SW480 (cell line): ENCODE measurements around the gene HMGA1.
"Not testable (repeated sequence)": the region's sequence is repeated elsewhere in the genome, so short reads cannot be mapped to it uniquely, and the experiment has no call there.

Source experiments
- DNase-seq: peaks from one replicate; pipeline ENCODE4 v3.0.0-alpha.2; 2016; ENCODE audit warnings: low spot score

The HMGA1 gene

GRCh38 chr6:34240329-34241248 is 3.9 kb downstream of the HMGA1 start:
- no peak for DNase-seq

DNA sequence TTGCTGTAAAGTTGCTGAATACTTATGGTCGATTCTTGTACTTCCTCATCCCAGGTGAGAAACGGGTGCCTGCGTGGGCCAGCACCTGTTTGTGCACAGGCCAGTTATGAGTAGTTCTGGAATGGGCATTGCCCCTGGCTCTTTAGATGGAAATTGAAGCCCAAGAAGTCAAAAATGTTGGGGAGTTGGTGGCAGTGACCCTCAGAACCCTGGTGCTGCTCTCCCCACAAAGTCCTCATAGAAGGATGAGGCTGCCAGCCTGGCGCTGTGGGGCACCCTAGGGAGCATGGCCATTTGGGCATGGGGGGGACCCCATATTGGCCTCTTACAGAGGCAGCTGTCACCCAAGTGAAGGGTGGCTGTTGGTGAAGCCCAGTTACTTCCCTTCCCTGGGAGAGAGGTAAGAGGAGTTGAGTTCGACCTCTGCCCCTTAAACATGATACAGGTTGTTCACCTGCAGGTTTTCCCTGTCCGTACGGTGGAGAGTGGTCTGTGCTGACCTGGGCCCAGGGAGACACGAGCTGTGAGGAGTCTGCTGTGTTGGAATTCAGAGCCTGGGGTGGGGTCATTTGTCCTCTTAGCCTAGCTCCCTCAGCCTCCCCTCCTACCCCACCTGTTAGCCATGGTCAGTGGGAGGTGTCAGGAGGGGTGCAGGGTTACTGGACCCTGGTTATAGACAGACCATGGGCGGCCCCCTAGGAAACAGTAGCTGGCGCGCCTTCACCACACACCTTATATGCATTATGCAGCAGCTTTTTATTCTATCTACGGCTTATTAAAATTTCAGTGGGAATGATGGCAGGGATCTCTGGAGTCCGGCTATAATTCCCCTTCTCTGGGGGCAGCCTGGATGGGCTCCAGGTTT is 4.9 kb downstream of the HMGA1 start:
- DNase-seq: no peak

- DNase-seq: peak; percentile 26
Observed at GRCh38 chr6:34242252-34243130, 5.8 kb downstream of the HMGA1 start.

DNA sequence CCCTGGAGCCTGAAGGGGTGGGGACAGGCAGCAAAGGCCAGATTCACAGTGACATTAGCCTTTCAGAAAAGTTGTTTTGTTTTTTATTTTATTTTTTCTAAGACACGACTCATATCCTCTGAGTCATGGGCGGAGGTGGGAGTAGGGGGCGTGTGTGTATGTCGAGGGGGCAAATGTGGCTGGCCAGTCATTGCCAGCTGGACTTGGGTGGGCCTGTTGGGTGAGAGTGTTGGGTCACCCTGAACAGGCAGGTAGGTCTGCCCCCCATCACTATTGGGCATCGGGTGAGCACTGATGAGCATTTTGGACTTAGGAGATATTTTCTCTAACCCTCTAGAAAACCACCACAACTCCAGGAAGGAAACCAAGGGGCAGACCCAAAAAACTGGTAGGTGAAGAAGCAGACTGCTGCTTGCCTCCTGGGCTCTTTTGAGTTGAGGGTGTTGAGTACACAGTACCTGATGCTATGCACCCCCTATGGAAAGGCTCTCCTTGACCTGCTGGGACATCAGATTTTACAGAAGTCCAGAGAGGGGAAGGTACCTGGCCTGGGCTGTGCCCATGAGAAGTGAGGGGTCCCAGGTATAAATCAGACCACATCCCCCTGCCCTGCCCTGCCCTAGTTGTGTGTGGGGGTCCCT is 6.6 kb downstream of the HMGA1 start:
- DNase-seq: peak; percentile 57

GRCh38 chr6:34243901-34244884 is 7.5 kb downstream of the HMGA1 start:
- DNase-seq: peak; percentile 90

DNA sequence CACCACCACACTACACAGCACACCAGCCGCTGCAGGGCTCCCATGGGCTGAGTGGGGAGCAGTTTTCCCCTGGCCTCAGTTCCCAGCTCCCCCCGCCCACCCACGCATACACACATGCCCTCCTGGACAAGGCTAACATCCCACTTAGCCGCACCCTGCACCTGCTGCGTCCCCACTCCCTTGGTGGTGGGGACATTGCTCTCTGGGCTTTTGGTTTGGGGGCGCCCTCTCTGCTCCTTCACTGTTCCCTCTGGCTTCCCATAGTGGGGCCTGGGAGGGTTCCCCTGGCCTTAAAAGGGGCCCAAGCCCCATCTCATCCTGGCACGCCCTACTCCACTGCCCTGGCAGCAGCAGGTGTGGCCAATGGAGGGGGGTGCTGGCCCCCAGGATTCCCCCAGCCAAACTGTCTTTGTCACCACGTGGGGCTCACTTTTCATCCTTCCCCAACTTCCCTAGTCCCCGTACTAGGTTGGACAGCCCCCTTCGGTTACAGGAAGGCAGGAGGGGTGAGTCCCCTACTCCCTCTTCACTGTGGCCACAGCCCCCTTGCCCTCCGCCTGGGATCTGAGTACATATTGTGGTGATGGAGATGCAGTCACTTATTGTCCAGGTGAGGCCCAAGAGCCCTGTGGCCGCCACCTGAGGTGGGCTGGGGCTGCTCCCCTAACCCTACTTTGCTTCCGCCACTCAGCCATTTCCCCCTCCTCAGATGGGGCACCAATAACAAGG is 8.5 kb downstream of the HMGA1 start:
- DNase-seq: not testable (repeated sequence)

- DNase-seq: not testable (repeated sequence)
Observed at GRCh38 chr6:34245761-34246140, 9.1 kb downstream of the HMGA1 start.

- no peak for DNase-seq
Observed at GRCh38 chr6:34246249-34246562, 9.5 kb downstream of the HMGA1 start.

GRCh38 chr6:34246563-34247391 is 10.1 kb downstream of the HMGA1 start:
- peak; percentile 54 for DNase-seq

DNA sequence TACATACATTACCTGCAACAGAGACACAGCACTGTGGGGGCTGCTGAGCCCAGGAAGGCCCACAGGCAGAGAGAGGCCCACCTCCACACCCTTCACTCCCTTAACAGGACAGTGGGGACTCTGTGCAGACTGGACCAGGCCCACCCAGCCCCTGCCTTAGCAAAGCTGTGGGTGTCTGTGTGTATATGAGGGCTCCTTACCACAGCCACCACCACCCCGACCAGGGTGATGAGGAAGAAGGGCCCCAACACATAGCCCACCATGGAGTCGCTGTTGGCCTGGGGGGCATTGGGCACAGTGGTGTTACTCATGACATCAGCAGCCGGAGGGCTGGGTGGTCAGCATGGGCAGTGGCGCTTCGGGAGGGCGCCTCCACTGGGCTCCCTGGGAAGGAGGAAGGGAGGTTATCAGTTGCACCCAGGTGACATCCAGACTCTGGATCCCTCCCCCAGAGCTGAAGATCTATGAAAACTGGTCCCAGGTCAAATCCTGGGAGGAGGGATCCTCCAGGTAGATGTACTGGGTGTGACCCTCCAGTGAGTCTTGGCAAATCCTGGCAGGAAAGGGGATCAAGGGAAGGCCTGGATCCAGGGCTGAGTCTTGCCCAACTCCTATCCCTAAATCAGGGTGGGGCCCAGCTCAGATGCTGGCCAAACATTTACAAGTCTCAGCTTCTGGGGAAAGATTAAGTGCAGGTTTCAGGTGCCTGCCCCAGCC is 11.0 kb downstream of the HMGA1 start:
- DNase-seq: no peak

DNA sequence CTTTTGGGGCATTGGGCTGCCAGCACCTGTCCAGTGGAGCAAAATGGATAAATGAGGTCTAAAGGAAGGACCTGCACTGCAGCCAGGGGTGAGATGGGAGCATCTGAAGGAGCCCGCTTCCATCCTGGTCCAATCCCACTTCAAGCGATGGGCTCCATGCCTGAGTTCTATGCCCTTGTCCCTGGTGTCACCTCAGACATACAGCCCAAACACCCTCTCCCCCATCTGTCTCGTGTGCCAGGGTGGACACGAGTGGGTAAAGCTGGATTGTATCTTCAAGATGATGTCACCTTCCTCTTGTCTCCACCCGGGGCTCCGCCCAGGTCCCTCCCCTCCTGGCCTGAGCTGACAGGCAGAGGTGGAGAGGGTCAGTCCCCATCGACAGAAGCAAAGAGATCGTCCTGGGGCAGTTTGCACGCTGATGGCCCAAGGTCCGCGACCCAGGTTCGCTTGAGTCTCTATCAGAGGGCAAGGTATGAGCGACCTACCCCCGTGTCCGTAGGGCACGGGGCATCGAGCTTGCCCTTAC is 11.6 kb downstream of the HMGA1 start:
- DNase-seq: peak; percentile 61

DNA sequence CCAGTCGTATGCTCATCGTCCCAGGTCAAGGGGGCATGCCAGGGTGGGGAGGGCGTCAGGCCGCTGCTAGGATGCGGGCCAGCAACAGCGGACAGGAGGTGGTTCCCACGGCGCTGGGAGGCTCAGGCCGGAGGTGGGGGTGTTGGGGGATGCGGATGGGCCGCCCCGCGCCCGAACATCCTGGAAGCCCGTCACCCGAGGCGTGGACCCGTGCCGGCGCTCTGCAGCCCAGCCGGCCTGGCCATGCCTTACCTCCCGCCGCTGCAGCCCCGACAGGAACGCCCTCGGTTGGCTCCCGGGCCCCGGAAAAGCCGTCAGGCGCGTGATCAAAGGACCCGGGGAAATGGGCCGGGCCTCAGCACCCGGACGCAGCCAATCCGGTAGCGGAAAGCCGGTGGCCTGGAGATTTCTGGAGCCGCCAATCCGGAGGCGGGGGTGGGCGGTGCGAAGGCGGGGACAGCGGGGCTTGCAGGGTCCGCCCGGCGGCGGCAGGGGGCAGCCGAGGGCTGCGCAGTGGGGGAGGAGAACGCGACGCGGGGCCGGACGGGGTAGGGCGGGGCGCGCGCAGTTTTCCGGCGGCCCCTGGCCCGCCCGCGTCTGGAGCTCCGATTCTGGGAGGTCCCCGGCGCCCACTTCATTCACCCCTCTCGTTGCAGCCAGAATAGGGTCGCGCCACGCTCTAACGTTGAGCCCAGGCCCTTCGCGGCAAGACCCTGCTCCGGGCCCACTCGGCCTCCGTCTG is 12.2 kb downstream of the HMGA1 start, which contains the start of gene SMIM29:
SMIM29 (minus strand) TSS at position 280 of the 742 bp plus-strand sequence. CDS start 1,215 bp downstream, outside the sequence.
- DNase-seq: peak; percentile 90

DNA sequence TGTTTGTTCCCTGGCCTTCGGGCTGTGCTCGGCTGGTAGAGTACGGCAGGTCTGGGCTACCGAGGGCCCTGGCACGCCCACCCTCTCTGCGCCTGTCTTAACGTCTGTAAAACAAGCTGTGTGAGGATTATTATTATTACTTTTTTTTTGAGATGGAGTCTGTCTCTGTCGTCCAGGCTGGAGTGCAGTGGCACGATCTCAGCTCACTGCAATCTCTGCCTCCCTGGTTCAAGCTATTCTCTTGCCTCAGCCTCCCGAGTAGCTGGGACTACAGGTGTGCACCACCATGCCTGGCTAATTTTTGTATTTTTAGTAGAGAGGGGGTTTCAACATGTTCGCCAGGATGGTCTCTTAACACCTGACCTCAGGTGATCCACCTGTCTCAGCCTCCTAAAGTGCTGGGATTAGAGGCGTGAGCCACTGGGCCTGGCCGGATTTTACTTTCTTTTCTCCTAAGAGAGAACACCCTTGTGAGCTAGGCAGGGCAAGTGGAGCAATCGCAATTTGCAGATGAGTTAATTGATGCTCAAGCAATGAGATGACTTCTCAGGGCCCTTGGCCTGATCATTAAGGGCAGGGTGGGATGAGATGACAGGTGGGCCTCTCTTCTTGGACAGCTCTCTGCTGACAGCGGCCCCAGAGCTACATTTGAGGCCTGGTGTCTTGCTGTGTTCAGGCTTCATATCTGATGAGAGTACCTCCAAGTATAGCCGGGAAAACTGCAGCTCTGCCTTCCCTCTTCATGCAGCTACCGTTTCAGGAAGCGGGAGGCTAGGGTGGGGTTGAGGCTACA is 13.0 kb downstream of the HMGA1 start:
- no peak for DNase-seq

GRCh38 chr6:34252395-34252794 is 15.7 kb downstream of the HMGA1 start:
- DNase-seq: not testable (repeated sequence)

DNA sequence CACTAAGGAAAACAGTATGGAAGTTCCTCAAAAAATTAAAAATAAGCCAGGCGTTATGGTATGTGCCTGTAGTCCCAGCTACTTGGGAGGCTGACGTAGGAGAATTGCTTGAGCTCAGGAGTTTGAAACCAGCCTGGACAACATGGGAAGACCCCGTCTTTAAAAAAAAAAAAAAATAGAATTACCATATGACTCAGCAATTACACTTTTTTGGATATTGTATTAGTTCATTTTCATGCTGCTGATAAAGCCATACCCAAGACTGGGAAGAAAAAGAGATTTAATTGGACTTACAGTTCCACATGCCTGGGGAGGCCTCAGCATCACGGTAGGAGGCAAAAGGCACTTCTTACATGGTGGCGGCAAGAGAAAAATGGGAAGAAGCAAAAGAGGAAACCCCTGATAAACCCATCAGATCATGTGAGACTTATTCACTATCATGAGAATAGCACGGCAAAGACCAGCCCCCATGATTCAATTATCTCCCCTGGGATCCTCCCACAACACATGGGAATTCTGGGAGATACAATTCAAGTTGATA is 22.9 kb downstream of the HMGA1 start:
- DNase-seq: no peak
